GM23338 (cell line): ENCODE results near the gene FBXL19. TPM values are rescaled to one million over a fixed set of nuclear protein-coding genes. Genes with fewer than 3 reads are reported as not detected.
A peak's percentile ranks its signal among the peaks of the same experiment; 100 is the strongest.

Experiments
- ATAC-seq: fragments of 200-7000 bp; cut with Tn5 transposase; 3 replicates; pipeline ENCODE4 v1.9.1; 2020
- DNase-seq: peaks from one replicate; pipeline ENCODE4 v3.0.0-alpha.2; 2015; ENCODE audit warnings: low spot score
- H2AFZ ChIP-seq: fragments of 200-600 bp; sonication (generic); 2 replicates; pipeline ENCODE4 v1.8.0; 2016; ENCODE audit warnings: antibody characterized with exemption, mild to moderate bottlenecking, moderate library complexity
- H3F3A ChIP-seq: fragments of 200-600 bp; sonication (generic); replicated peaks from 2 replicates; pipeline ENCODE4 v1.8.0; 2017; ENCODE audit warnings: antibody characterized with exemption, mixed run types, low read depth
- H3K27ac ChIP-seq: fragments of 200-600 bp; sonication (generic); 2 replicates; pipeline ENCODE4 v1.6.1; 2016; ENCODE audit warnings: low read depth
- H3K27me3 ChIP-seq: fragments of 200-600 bp; sonication (generic); 2 replicates; pipeline ENCODE4 v1.8.0; 2016; ENCODE audit warnings: mild to moderate bottlenecking, mixed run types, moderate library complexity; ENCODE audit not compliant: insufficient read depth
- H3K36me3 ChIP-seq: fragments of 200-600 bp; sonication (generic); 2 replicates; pipeline ENCODE4 v1.8.0; 2016; ENCODE audit warnings: mild to moderate bottlenecking; ENCODE audit not compliant: insufficient read depth
- H3K4me1 ChIP-seq: fragments of 200-600 bp; sonication (generic); 2 replicates; pipeline ENCODE4 v1.8.0; 2016; ENCODE audit warnings: mild to moderate bottlenecking, moderate library complexity; ENCODE audit not compliant: insufficient read depth
- H3K4me2 ChIP-seq: fragments of 200-600 bp; sonication (generic); 2 replicates; pipeline ENCODE4 v1.7.1; 2017; ENCODE audit warnings: mixed run types
- H3K4me3 ChIP-seq: fragments of 200-600 bp; sonication (generic); 2 replicates; pipeline ENCODE4 v1.6.1; 2016; ENCODE audit warnings: mixed run types
- H3K79me2 ChIP-seq: fragments of 200-600 bp; sonication (generic); replicated peaks from 2 replicates; pipeline ENCODE4 v1.8.0; 2017; ENCODE audit warnings: mild to moderate bottlenecking; ENCODE audit not compliant: insufficient read depth
- H3K9me2 ChIP-seq: fragments of 200-600 bp; sonication (generic); 2 replicates; pipeline ENCODE4 v1.8.0; 2017; ENCODE audit not compliant: insufficient read depth
- H4K20me1 ChIP-seq: fragments of 200-600 bp; sonication (generic); replicated peaks from 2 replicates; pipeline ENCODE4 v1.8.0; 2017; ENCODE audit warnings: mild to moderate bottlenecking; ENCODE audit not compliant: insufficient read depth
- H3K27ac Mint-ChIP-seq: 2 replicates; pipeline ENCODE4 v1.8.0; 2020; ENCODE audit warnings: inconsistent platforms, mild to moderate bottlenecking, moderate library complexity, mixed read lengths
- H3K27me3 Mint-ChIP-seq: 3 replicates; pipeline ENCODE4 v1.8.0; 2022; ENCODE audit warnings: low read depth, mild to moderate bottlenecking, moderate library complexity, mixed read lengths, inconsistent platforms; ENCODE audit not compliant: insufficient read depth, poor library complexity
- H3K36me3 Mint-ChIP-seq: 3 replicates; pipeline ENCODE4 v1.8.0; 2021; ENCODE audit warnings: low read depth, mild to moderate bottlenecking, inconsistent platforms, moderate library complexity, mixed read lengths
- H3K4me1 Mint-ChIP-seq: 3 replicates; pipeline ENCODE4 v1.8.0; 2020; ENCODE audit warnings: mild to moderate bottlenecking, inconsistent platforms, mixed read lengths
- H3K4me3 Mint-ChIP-seq: 3 replicates; pipeline ENCODE4 v1.8.0; 2021; ENCODE audit warnings: moderate library complexity, mild to moderate bottlenecking, inconsistent platforms, mixed read lengths
- H3K9me3 Mint-ChIP-seq: 3 replicates; pipeline ENCODE4 v1.8.0; 2020; ENCODE audit warnings: moderate library complexity, mild to moderate bottlenecking, inconsistent platforms, mixed read lengths
- CTCF ChIP-seq, 2 experiments: fragments of 200-600 bp in 1 of 2; sonication (generic) in 1 of 2; conservative IDR thresholded peaks; 2 replicates each; pipeline versions ENCODE4 v1.5.1 to v1.6.1; 2016 to 2017; ENCODE audit warnings: antibody characterized with exemption in 2 of 2, low read depth in 2 of 2, mild to moderate bottlenecking in 2 of 2, moderate library complexity in 1 of 2
- REST ChIP-seq: IDR thresholded peaks from one replicate; pipeline ENCODE4 v1.6.1; 2018; ENCODE audit warnings: antibody characterized with exemption; ENCODE audit not compliant: unreplicated experiment
- ZNF114 ChIP-seq: fragments of 250-450 bp; sonication (Bioruptor Pico); IDR thresholded peaks from 2 replicates; pipeline ENCODE4 v1.5.0; 2020; ENCODE audit warnings: mild to moderate bottlenecking, moderate library complexity
- ZNF331 ChIP-seq: fragments of 250-450 bp; sonication (Bioruptor Pico); IDR thresholded peaks from 2 replicates; pipeline ENCODE4 v1.5.0; 2020; ENCODE audit warnings: low read depth, mild to moderate bottlenecking, moderate library complexity
- polyA plus RNA-seq: library from polyadenylated mRNA; unstranded; fragments of >200 nt; fragmentation: Nextera tagmentation; extraction: Ambion mirVana; gene quantifications from 2 replicates; pipeline ENCODE4 v1.2.1, GENCODE V29; 2016
- total RNA-seq: library from RNA; depleted of rRNA; stranded (reverse); fragments of >200 nt; shearing (Covaris generic); gene quantifications from 2 replicates; pipeline ENCODE4 v1.2.3, GENCODE V29; 2014

Gene FBXL19
- total and polyA plus RNA-seq, 2 experiments from 2014 or later, result 12.5 to 71.5 TPM

GRCh38 chr16:30976486-30976885 is 53.1 kb downstream of the FBXL19 start (continued):
- no peak for TF ChIP-seq REST

GRCh38 chr16:30977502-30977901 is 54.1 kb downstream of the FBXL19 start:
- peaks cover 20% of the 10 kb centered on the region for H3K27me3 Mint-ChIP-seq
- no peak overlapping the region for H3K27ac ChIP-seq
- H3K4me1 ChIP-seq, result no peaks in the 10 kb centered on the region
- no peak overlapping the region for H2AFZ ChIP-seq
- H3K4me1 Mint-ChIP-seq, result no peaks in the 10 kb centered on the region
- DNase-seq (peak; percentile 84), ATAC-seq (peak; percentile 77)
- no peak for TF ChIP-seq ZNF331 (CRISPR knock-in tag)
- peak; percentile 68 to 84 for TF ChIP-seq CTCF (conservative IDR thresholded peaks at IDR 0.05; ENCODE audit: low read depth in 2 of 2)
- H3K4me2 ChIP-seq, result no peak overlapping the region
- peaks cover 3% of the 10 kb centered on the region; the same call in 1 of the 2 replicates for H3F3A ChIP-seq
- H3K27me3 ChIP-seq, result no peaks in the 10 kb centered on the region
- no peak overlapping the region for H3K4me3 ChIP-seq
- H3K79me2 ChIP-seq, result no peaks in the 10 kb centered on the region
- peaks cover 16% of the 10 kb centered on the region for H4K20me1 ChIP-seq
- H3K9me2 ChIP-seq, result no peaks in the 10 kb centered on the region
- H3K36me3 ChIP-seq, result peaks cover 15% of the 10 kb centered on the region; the same call in 1 of the 2 replicates
- H3K36me3 Mint-ChIP-seq, result peaks cover 68% of the 10 kb centered on the region
- H3K9me3 Mint-ChIP-seq, result peaks cover 1% of the 10 kb centered on the region; the same call in 1 of the 3 replicates
- peak overlapping the region; percentile 71; the same call in 1 of the 2 replicates for H3K27ac Mint-ChIP-seq
- no peak overlapping the region for H3K4me3 Mint-ChIP-seq

- H3K27me3 Mint-ChIP-seq, result peaks cover 14% of the 10 kb centered on the region
- Histone ChIP-seq H3K36me3 (peaks cover 9% of the 10 kb centered on the region; the same call in 1 of the 2 replicates), H3K27me3 (no peaks in the 10 kb centered on the region), H3K79me2 (no peaks in the 10 kb centered on the region), H3K27ac (no peak overlapping the region), H2AFZ (no peak overlapping the region), H3K9me2 (no peaks in the 10 kb centered on the region), H3K4me1 (no peaks in the 10 kb centered on the region), H3K4me2 (no peak overlapping the region), H4K20me1 (peaks cover 16% of the 10 kb centered on the region), H3K4me3 (no peak overlapping the region), H3F3A (peaks cover 8% of the 10 kb centered on the region)
- no peaks in the 10 kb centered on the region for H3K4me1 Mint-ChIP-seq
- ATAC-seq (peak; percentile 6; the same call in 2 of the 3 replicates), DNase-seq (peak; percentile 30)
- peaks cover 2% of the 10 kb centered on the region; the same call in 1 of the 3 replicates for H3K9me3 Mint-ChIP-seq
- TF ChIP-seq CTCF (conservative IDR thresholded peaks at IDR 0.05; ENCODE audit: low read depth in 2 of 2), result peak in 1 of 2 experiments; percentile 43; a peak in 2 of 4 replicates
- TF ChIP-seq ZNF114 (CRISPR knock-in tag), result no peak
- H3K27ac Mint-ChIP-seq, result no peak overlapping the region
- H3K36me3 Mint-ChIP-seq, result peaks cover 58% of the 10 kb centered on the region
- H3K4me3 Mint-ChIP-seq, result no peak overlapping the region
These were observed 56.0 kb downstream of the FBXL19 start for GRCh38 chr16:30979170-30980022.
